ENCODE results near the gene RHBG.

The RHBG gene

GRCh38 chr1:156401681-156402081 lies 32.7 kb downstream of the RHBG start:
- Histone ChIP-seq H3K4me3 (no peak overlapping the region), H3K9ac (no peak overlapping the region), H3K4me2 (no peak overlapping the region), H3K27me3 (peaks cover 69% of the 10 kb centered on the region), H3K9me3 (no peaks in the 10 kb centered on the region), H3K4me1 (no peaks in the 10 kb centered on the region), H4K20me1 (peaks cover 6% of the 10 kb centered on the region; the same call in 1 of the 2 replicates), H3K27ac (no peak overlapping the region), H3K36me3 (no peaks in the 10 kb centered on the region)
- no peak for TF ChIP-seq Cebpa-rat (IDR thresholded peaks at IDR 0.05)

GRCh38 chr1:156402331-156403020 lies 33.5 kb downstream of the RHBG start:
- no peaks in the 10 kb centered on the region for H3K4me1 ChIP-seq
- H3K9me3 ChIP-seq: no peaks in the 10 kb centered on the region
- peaks cover 6% of the 10 kb centered on the region; the same call in 1 of the 2 replicates for H4K20me1 ChIP-seq
- H3K9ac ChIP-seq: no peak overlapping the region
- no peak overlapping the region for H3K27ac ChIP-seq
- no peak for TF ChIP-seq Cebpa-rat (IDR thresholded peaks at IDR 0.05)
- H3K36me3 ChIP-seq: no peaks in the 10 kb centered on the region
- no peak overlapping the region for H3K4me2 ChIP-seq
- H3K27me3 ChIP-seq: peaks cover 76% of the 10 kb centered on the region
- no peak overlapping the region for H3K4me3 ChIP-seq

GRCh38 chr1:156405670-156406069 lies 36.7 kb downstream of the RHBG start:
- Histone ChIP-seq H3K9ac (no peak overlapping the region), H3K9me3 (no peaks in the 10 kb centered on the region), H3K36me3 (no peaks in the 10 kb centered on the region), H4K20me1 (peaks cover 6% of the 10 kb centered on the region; the same call in 1 of the 2 replicates), H3K27me3 (peaks cover 79% of the 10 kb centered on the region), H3K4me3 (no peak overlapping the region), H3K27ac (no peak overlapping the region), H3K4me2 (no peak overlapping the region), H3K4me1 (no peaks in the 10 kb centered on the region)
- no peak for TF ChIP-seq Cebpa-rat (IDR thresholded peaks at IDR 0.05)

- no peaks in the 10 kb centered on the region for H3K4me1 ChIP-seq
- no peak overlapping the region for H3K27ac ChIP-seq
- H3K27me3 ChIP-seq: peaks cover 80% of the 10 kb centered on the region
- H3K36me3 ChIP-seq: no peaks in the 10 kb centered on the region
- H3K4me3 ChIP-seq: no peak overlapping the region
- H3K4me2 ChIP-seq: no peak overlapping the region
- H4K20me1 ChIP-seq: peaks cover 6% of the 10 kb centered on the region; the same call in 1 of the 2 replicates
- no peaks in the 10 kb centered on the region for H3K9me3 ChIP-seq
- H3K9ac ChIP-seq: no peak overlapping the region
- TF ChIP-seq Cebpa-rat (IDR thresholded peaks at IDR 0.05): no peak
Observed at GRCh38 chr1:156406251-156406650, 37.2 kb downstream of the RHBG start.

- Histone ChIP-seq H3K9me3 (no peaks in the 10 kb centered on the region), H3K27me3 (peaks cover 69% of the 10 kb centered on the region), H4K20me1 (peaks cover 1% of the 10 kb centered on the region; the same call in 1 of the 2 replicates), H3K4me3 (no peak overlapping the region), H3K4me2 (no peak overlapping the region), H3K9ac (no peak overlapping the region), H3K36me3 (no peaks in the 10 kb centered on the region), H3K4me1 (no peaks in the 10 kb centered on the region), H3K27ac (no peak overlapping the region)
- no peak for TF ChIP-seq Cebpa-rat (IDR thresholded peaks at IDR 0.05)
Observed at GRCh38 chr1:156407344-156407743, 38.3 kb downstream of the RHBG start.

GRCh38 chr1:156407760-156408159 lies 38.7 kb downstream of the RHBG start:
- Histone ChIP-seq H3K27ac (no peak overlapping the region), H4K20me1 (no peaks in the 10 kb centered on the region; the same call in 1 of the 2 replicates), H3K36me3 (no peaks in the 10 kb centered on the region), H3K27me3 (peaks cover 64% of the 10 kb centered on the region), H3K4me2 (no peak overlapping the region), H3K9me3 (no peaks in the 10 kb centered on the region), H3K9ac (no peak overlapping the region), H3K4me3 (no peak overlapping the region), H3K4me1 (no peaks in the 10 kb centered on the region)
- no peak for TF ChIP-seq Cebpa-rat (IDR thresholded peaks at IDR 0.05)

GRCh38 chr1:156409439-156409838 lies 40.4 kb downstream of the RHBG start:
- Histone ChIP-seq H3K4me1 (no peaks in the 10 kb centered on the region), H3K27ac (no peak overlapping the region), H3K9me3 (no peaks in the 10 kb centered on the region), H3K27me3 (peaks cover 55% of the 10 kb centered on the region), H3K4me2 (no peak overlapping the region), H3K4me3 (no peak overlapping the region), H3K36me3 (no peaks in the 10 kb centered on the region), H3K9ac (no peak overlapping the region), H4K20me1 (no peaks in the 10 kb centered on the region; the same call in 1 of the 2 replicates)
- TF ChIP-seq Cebpa-rat (IDR thresholded peaks at IDR 0.05): no peak

- H3K4me1 ChIP-seq: no peaks in the 10 kb centered on the region
- no peak for TF ChIP-seq Cebpa-rat (IDR thresholded peaks at IDR 0.05)
- H3K4me2 ChIP-seq: no peak overlapping the region
- no peaks in the 10 kb centered on the region; the same call in 1 of the 2 replicates for H4K20me1 ChIP-seq
- H3K27me3 ChIP-seq: peaks cover 55% of the 10 kb centered on the region
- no peak overlapping the region for H3K27ac ChIP-seq
- no peaks in the 10 kb centered on the region for H3K36me3 ChIP-seq
- H3K4me3 ChIP-seq: no peak overlapping the region
- H3K9me3 ChIP-seq: no peaks in the 10 kb centered on the region
- no peak overlapping the region for H3K9ac ChIP-seq
Observed at GRCh38 chr1:156410238-156410637, 41.2 kb downstream of the RHBG start.

- H3K4me1 ChIP-seq: no peaks in the 10 kb centered on the region
- no peak overlapping the region for H3K27ac ChIP-seq
- H4K20me1 ChIP-seq: no peaks in the 10 kb centered on the region; the same call in 1 of the 2 replicates
- H3K27me3 ChIP-seq: peaks cover 55% of the 10 kb centered on the region
- TF ChIP-seq Cebpa-rat (IDR thresholded peaks at IDR 0.05): no peak
- H3K9ac ChIP-seq: no peak overlapping the region
- H3K36me3 ChIP-seq: no peaks in the 10 kb centered on the region
- no peak overlapping the region for H3K4me2 ChIP-seq
- no peaks in the 10 kb centered on the region for H3K9me3 ChIP-seq
- no peak overlapping the region for H3K4me3 ChIP-seq
Observed at GRCh38 chr1:156410740-156411139, 41.7 kb downstream of the RHBG start.

- Histone ChIP-seq H3K9ac (no peak overlapping the region), H3K27me3 (peaks cover 57% of the 10 kb centered on the region), H4K20me1 (no peaks in the 10 kb centered on the region; the same call in 1 of the 2 replicates), H3K9me3 (no peaks in the 10 kb centered on the region), H3K4me1 (no peaks in the 10 kb centered on the region), H3K36me3 (no peaks in the 10 kb centered on the region), H3K4me2 (no peak overlapping the region), H3K27ac (no peak overlapping the region), H3K4me3 (no peak overlapping the region)
- TF ChIP-seq Cebpa-rat (IDR thresholded peaks at IDR 0.05): no peak
Observed at GRCh38 chr1:156412653-156413321, 43.8 kb downstream of the RHBG start.
